Mammary epithelial cell (primary cell): ENCODE data around the gene KIF17.

ENCODE experiments used
- EZH2 ChIP-seq: IDR thresholded peaks from 2 replicates; pipeline ENCODE4 v1.6.1; 2012; ENCODE audit warnings: low read length, inconsistent platforms, borderline replicate concordance
- TF ChIP-seq, protein P1 (sequence below), 2 donors: IDR thresholded peaks in 1 of 2; conservative IDR thresholded peaks in 1 of 2; 2 replicates each; pipeline ENCODE4 v1.5.1; 2011 to 2012; ENCODE audit warnings: inconsistent platforms in 2 of 2, low read length in 2 of 2, mild to moderate bottlenecking in 2 of 2, control low read depth in 1 of 2, low read depth in 1 of 2; ENCODE audit not compliant: insufficient read depth in 1 of 2; ENCODE audit errors: extremely low read depth in 1 of 2

DNA sequence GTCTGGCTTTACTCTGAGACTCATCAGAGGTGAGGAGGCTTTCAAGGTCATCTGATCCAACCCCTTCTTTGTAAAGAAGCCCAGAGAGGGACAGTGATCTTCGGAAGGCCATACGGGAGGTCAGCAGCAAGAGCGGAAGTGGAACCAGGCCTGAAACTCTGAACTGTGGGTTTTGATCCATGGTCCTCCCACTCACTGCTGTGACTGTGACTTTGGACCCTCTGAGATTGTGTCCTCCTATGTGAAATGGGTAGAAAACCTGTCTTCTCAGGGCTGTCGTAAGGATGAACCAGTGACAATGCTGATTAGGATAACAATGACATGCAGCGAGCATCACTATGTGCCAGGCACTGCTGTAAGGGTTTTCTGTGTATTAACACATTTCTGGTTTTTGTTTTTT is 46.9 kb downstream of the KIF17 start:
- TF ChIP-seq, protein P1, sequence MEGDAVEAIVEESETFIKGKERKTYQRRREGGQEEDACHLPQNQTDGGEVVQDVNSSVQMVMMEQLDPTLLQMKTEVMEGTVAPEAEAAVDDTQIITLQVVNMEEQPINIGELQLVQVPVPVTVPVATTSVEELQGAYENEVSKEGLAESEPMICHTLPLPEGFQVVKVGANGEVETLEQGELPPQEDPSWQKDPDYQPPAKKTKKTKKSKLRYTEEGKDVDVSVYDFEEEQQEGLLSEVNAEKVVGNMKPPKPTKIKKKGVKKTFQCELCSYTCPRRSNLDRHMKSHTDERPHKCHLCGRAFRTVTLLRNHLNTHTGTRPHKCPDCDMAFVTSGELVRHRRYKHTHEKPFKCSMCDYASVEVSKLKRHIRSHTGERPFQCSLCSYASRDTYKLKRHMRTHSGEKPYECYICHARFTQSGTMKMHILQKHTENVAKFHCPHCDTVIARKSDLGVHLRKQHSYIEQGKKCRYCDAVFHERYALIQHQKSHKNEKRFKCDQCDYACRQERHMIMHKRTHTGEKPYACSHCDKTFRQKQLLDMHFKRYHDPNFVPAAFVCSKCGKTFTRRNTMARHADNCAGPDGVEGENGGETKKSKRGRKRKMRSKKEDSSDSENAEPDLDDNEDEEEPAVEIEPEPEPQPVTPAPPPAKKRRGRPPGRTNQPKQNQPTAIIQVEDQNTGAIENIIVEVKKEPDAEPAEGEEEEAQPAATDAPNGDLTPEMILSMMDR (conservative IDR thresholded peaks at IDR 0.05 in 1 of 2, IDR thresholded peaks at IDR 0.05 in 1 of 2; ENCODE audit: extremely low read depth in 1 of 2, insufficient read depth in 1 of 2, low read depth in 1 of 2, low read length in 2 of 2): no peak
- TF ChIP-seq EZH2: no peak
